ENCODE data around the gene LRRN4.

The LRRN4 gene

DNA sequence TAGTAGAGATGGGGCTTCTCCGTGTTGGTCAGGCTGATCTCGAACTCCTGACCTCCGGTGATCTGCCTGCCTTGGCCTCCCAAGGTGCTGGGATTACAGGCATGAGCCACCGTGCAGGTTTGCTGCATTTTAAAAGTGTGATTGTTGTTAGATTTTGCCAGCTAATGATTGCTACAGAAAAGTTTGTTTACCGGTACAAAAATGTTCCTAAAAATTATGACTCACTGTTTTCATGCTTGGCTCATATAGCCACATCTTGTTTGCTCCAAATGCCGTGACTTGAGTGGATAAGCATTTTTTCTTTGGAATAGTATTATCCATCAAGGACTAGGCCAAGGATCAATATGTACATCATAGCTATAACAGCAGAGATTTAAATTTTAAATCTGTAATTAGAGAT, 24.3 kb downstream of the LRRN4 start:
- no peak for DNase-seq

DNA sequence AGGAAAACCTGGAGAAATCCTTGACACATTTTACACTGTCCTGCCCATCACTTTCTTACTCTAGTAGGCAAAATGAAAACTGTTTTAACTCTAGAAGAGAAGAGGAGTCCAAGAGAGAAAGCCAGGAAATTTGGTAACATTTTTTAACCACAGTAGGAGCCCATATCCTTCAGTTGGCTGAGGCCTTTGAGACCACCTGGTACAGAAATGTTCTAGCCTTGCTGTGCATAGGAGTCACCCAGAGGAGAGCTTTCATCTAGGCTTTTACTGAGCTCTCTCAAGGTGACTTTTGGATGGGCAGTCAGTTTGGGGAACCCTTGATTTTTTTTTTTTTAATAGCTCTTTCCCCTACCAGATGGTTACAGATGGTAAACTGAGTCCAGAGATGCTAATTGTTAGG, 25.0 kb downstream of the LRRN4 start:
- DNase-seq = no peak

DNA sequence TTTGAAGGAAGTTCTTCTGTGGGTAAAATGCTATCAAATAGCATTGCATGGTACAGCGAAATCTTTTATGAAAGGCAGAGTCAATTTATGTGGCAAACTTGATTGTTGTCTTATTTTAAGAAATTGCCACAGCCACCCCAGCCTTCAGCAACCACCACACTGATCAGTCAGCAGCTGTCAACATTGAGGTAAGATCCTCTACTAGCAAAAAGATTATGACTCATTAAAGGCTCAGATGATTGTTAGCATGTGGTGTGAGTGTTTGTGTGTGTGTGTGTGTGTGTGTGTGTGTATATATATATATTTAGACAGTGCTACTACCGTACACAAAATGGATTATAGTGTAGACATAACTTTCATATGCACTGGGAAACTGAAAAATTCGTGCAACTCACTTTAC, 27.8 kb downstream of the LRRN4 start:
- no peak for DNase-seq

DNA sequence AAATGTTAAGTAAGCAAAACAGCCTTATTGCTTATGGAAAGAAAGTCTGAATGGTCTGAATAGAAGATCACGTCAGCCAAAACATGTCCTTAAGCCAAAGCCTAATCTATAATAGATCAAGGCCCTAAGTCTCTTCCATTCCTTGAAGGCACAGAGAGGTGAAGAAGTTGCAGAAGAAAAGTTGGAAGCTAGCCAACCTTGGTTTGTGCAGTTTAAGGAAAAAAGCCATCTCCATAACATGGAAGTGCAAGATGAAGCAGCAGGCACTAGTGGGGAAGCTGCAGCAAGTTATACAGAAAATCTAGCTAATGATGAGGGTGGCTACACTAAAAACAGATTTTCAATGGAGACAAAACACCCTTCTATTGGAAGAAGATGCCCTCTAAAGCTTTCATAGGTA, 29.1 kb downstream of the LRRN4 start:
- no peak for DNase-seq

DNA sequence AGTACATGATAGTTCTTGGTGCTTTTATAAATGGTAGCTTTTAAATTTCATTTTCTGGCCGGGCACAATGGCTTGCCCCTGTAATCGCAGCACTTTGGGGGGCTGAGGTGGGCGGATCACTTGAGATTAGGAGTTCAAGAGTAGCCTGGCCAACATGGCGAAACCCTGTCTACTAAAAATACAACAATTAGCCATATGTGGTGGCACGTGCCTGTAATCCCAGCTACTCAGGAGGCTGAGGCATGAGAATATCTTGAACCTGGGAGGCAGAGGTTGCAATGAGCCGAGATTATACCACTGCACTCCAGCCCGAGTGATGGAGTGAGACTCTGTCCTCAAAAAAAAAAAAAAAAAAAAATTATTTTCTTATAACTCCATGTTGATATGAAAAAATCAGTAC, 36.0 kb downstream of the LRRN4 start:
- DNase-seq = no peak

DNA sequence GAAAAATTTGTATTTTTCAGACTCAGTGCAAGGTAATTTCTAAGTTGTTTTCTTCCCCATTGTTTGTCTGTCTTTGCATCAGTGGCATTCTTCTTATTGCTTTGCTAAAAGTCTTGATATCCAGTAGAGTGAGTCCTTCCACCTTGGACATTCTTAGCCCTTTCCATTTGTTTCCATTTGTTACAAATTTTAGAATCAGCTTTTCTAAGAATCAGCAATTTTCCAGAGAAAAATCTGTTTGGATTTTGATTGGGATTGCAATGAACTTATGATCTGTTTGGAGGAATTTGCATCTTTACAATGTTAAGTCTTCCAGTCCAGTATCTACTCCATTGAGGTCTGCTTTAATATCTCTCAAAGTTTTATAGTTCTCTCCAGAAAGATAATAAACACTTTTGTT, 36.4 kb downstream of the LRRN4 start:
- no peak for DNase-seq

DNA sequence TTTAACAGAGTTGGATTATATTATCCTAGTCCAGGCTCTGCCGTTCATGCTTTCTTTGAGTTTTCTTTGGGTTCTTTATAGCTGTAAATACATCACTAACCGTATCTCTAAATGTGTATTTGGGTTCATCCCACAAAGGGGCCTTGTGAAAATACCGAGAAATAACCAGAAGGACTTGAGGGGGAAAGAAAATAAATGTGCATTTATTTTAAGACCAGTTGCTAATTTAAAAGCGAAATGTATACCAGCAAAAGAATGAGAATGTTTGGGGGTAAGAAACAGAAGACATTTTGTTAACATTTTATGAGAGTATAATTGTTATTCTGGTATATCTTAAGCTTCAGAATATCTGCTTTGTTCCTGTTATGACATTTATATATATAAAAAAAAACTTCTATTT, 38.9 kb downstream of the LRRN4 start:
- DNase-seq = no peak

DNA sequence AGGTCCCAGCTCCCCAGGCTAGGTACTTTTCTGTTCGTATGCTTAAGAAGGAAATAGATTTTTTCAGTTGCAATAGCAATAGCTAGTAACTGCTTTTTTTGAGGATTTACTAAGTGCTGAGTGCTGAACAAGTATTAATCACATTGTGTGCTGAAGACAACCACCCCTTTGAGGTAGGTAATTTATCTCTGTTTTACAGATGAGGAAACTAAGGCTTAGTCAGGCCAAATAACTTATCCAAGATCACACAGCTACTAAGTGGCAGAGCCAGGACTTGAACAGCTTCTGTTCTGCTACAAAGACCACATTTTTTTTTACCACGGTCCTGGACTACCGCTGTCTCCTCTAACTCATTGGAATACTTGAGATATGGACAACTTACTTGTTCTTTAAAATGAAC, 39.8 kb downstream of the LRRN4 start:
- DNase-seq = no peak

DNA sequence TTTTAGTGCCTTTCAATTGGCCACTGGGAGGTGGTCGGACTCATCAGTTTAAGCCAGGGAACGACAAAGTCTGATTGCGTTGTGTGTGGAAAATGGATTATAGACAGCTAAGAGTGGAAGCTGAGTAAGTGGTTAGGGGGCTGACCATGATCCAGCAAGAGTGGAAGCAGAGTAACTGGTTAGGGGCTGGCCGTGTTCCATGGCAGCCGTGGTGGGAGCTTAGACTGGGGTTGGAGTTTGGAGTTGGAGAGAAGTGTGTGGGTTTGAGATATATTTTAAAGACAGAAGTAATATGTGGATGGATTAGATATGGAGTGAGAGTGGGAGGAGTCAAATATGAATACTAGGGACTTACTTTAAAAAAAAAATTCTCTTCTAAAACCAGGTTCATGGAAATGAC, 41.7 kb downstream of the LRRN4 start:
- DNase-seq = no peak

DNA sequence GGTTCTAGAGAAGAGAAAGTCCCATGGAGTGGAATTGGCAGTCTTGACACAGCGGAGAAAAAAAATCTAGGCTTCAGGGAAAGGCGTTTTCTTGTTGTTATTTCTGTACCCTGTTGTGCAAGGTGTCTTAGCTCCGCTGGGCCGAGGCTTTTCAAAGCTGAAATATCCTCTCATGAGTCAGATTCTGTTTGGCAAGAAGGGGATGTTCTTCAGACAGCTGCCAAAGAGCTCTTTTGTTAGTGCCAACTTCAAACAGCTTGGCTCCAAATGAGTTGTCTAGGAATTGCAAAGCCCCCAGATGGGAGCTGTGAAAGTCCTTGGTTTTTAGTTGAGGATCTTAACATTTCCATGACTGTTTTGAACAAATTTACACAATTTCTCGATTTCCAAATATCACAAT, 45.6 kb downstream of the LRRN4 start:
- DNase-seq = peak; percentile 78

DNA sequence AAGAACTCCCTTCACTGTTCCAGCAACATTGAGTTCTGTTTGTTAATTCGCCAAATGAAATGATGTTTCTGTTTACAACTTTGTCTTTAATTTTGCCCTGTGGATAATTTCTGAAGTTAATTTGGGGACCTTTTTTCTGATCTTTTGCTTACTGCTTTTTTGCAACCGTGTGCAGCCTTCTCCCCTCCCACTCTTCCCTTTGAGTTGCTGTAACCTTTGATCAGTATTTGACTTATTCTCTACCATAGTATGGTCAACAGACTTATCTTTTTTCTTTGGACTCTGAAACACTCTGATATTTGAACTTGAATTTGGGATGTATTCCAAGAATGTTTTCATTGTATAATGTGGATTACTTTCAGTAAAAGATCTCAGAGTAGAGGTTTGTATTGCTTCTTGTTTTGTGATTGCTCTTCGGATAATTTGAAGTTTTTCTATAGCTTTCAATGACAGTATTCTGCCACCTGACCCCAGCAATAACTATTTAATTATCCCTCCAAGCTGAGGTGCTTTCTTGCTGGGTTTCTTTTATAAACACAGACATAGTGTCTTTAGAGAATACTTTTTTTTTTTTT, 46.2 kb downstream of the LRRN4 start:
- DNase-seq = no peak

DNA sequence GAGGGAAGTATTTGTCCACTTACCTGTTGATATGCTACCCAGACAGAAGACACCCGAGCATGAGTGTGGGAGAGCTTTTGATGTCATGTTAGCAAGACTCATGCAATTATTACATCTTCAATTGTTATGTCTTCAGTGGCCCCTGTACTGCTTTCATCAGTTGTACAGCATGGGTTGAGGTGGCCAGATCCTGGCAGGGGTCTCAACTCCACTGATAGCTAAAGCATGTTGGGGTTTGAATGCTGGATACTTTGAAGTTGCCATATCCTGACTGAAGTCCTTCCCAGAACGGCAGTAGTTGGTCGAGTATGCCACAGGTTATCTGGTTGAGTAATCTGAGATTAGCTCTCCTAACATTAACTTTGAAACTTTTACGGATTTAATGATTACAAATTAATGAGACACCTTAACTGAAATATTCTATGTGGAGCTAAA, 46.7 kb downstream of the LRRN4 start:
- no peak for DNase-seq

DNA sequence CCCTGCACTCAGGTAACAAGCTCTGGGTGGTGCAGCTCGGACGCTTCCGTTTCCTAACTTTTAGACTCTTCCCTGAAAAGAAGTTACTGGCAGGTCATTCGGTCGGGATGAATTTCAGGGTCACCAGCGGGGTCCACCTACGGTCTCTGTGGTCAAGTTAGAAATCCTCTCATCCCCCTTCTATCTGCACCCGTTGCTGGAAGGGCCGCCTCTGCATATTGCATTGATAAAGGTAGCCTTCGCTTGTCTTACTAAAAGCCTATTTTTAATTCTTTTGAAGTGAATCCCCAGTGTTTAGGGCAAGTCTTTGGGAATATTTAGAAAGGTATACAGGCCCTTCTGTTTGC, 47.3 kb downstream of the LRRN4 start:
- DNase-seq = no peak

DNA sequence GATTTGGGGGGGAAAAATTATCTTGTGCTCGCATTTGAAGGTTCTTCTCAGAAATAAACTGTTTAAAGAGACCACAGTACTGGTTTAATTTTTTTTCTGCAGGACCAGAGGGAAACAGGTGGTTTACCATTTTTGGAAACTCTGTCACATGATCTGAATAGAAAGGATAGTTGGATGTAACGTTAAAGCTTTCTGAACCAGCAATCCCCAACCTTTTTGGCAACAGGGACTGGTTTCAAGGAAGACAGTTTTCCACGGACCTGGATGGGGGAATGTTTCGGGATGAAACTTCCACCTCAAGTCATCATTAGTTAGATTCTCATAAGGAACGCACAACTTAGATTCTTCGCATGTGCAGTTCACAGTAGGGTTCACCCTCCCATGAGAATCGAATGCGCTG, 53.0 kb downstream of the LRRN4 start:
- DNase-seq = no peak

DNA sequence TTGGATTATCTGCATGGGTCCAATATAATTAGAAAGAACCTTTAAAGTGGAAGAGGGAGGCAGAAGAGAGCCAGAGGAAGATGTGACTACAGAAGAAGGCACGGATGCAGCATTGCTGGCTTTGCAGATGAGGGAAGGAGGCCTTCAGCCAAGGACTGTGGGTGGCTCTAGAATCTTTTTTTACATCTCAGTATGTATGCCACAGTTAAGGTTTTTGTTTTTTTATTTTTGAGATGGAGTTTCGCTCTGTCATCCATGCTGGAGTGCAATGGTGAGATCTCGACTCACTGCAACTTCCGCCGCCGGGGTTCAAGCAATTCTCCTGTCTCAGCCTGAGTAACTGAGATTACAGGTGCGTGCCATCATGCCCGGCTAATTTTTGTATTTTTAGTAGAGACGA, 54.1 kb downstream of the LRRN4 start:
- DNase-seq = no peak

DNA sequence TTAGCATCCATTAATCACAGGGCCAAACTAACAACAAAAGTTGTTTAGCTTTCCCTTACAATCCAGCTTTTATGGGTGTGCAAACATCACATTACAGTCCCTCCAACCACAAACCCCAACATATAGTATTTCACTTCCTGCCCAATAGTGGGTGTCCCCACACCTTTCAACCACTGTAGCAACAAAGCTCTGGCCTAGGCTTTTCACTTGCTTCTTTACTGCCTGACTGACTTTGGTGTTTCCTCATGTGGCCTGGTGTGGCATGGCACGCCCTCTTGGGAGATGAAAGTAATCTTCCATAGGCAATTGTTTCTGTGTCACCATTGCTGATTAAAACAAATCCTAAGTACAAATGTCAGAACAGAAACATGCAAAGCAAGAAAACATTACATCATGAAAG, 57.1 kb downstream of the LRRN4 start:
- no peak for DNase-seq

DNA sequence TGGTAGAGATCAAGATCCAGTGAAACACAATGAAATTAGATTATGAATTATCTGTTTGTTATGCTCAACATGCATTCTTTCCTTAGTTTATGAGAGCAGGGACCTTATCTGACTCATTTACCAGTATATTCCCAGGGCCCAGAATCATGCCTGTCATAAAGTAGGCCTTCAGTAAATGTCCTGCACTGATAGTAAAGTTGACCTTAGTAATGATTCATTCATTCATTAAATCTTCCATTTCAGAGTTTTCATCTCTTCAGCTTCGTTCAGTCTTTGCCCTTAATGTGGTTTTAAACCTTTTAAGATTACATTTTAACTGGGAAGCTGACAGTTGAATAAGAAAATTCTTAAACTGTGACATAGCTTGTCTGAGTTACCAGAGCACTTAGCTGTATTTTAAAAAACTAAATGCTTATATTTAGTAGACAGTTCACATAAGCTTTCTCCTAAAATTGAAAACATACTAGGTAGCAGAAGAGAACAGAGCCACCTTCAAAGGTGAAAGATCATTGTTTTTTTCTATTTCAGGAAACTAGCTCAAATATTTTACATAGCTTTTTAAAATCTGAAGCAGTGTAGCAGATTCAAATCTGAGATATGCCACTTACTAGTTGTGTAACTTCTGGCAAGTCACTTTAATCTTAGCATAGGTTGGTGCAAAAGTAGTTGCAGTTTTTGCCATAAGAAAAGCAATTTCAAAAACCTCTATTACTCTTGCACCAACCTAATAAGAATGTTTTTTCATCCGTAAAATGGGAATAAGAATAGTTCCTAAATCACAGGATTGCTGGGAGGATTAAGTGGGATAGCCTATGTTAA, 62.0 kb downstream of the LRRN4 start:
- no peak for DNase-seq

DNA sequence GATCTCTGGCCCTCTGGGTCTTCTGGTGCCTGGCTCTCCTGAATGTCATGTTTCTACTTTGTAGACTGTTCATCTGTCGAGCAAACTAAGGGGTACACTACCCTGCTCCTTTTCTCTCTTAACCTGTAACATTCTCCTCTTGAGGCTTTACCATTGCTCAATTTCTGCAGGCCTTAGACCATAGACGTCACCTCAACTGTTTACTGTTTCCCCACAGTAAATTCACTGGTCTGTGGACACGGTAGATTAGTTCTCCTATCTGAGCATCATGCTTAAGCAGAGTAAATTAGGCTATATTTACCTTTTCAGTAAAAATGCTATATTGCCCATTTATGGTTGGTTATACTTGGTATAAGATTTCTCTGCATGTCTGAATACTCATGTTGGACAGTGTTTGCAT, 62.9 kb downstream of the LRRN4 start:
- no peak for DNase-seq

Data from NCI-H226 (cell line).